HG02938 (cell line): ENCODE data around the gene NHLRC4.
"Not testable (repeated sequence)": the region's sequence is repeated elsewhere in the genome, so short reads cannot be mapped to it uniquely, and the experiment has no call there.

Experiments
- ATAC-seq: cut with Tn5 transposase; IDR thresholded peaks from one replicate; pipeline ENCODE4 v1.9.1; 2021; ENCODE audit warnings: mild to moderate bottlenecking, moderate library complexity; ENCODE audit not compliant: unreplicated experiment

Gene NHLRC4

DNA sequence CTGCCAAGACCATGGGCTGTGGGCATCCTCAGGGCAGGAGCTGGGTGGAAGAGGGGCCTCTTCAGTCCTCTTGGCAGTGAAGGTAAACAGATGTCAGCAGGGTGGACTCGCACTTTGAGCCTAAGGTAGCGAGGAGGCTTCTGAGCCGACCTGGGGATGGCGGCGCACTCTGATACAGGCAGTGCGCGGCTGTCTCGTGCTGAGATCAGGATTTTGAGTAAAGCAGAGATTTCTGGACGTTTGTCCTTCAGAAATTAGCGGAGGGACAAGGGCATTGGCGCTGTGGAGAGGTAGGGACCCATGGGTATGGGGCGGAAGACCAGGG, 29.9 kb downstream of the NHLRC4 start:
- no peak for ATAC-seq

- not testable (repeated sequence) for ATAC-seq
Measured at GRCh38 chr16:597655-598054, 30.9 kb downstream of the NHLRC4 start.

GRCh38 chr16:598823-599739, 32.3 kb downstream of the NHLRC4 start:
- no peak for ATAC-seq

- no peak for ATAC-seq
Measured at GRCh38 chr16:600781-601180, 34.0 kb downstream of the NHLRC4 start.

DNA sequence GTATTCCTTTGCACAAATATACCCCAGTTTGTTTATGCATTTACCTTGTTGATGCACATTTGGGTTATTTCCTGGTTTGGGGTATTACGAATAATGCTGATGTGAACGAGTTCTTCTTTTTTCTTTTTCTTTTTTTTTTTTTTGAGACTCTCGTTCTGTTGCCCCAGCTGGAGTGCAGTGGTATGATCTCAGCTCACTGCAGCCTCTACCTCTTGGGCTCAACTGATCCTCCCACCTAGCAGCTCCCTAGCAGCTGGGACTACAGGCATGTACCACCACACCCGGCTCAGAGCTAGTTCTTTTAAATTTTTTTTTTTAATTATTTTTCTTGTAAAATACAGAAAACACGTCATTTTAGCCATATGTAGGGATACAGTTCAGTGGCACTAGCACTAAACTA, 37.1 kb downstream of the NHLRC4 start:
- ATAC-seq = no peak

- ATAC-seq = no peak
Measured at GRCh38 chr16:606656-607307, 40.0 kb downstream of the NHLRC4 start.

- ATAC-seq = no peak
Measured at GRCh38 chr16:608019-608418, 41.2 kb downstream of the NHLRC4 start.

DNA sequence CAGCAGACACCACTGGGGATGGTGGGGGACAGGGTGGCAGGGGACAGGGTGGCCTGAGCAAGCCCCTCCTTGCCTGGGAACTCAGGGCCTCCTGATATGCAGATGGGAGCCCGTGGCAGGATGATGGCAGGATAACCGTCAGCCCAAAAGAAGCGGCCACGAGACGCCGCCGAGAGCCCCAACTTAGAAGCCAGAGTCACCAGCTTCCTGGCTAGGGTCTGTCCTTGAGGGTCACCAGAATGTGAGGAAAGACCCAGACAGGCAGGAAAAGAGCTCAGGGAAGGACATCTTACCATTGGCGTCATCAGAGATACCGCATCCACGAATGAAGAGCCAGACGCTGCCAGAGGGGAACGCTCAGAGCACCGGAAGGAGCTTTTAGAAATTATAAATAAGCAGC, 42.5 kb downstream of the NHLRC4 start:
- ATAC-seq = no peak

DNA sequence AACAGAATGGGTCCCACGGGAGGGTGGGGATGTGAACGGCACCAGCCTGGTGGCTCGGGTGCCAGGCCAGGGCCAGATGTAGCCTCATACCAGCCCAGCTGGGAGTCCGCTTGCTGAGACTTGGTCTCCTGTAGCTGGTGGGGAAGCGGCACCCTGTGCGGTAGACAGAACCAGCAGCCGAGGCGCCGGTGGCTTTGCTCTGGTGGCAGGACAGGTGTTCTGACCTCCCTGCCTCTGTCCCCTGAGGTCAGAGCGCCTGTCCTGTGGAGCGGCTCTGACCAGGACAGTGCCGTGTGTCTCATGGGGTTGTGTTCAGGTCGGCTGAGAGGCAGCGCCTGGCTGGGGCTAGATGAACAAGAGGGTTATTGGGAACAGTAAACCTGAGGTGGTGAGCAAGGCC, 43.2 kb downstream of the NHLRC4 start:
- no peak for ATAC-seq

- no peak for ATAC-seq
Measured at GRCh38 chr16:610513-611381, 43.9 kb downstream of the NHLRC4 start.

DNA sequence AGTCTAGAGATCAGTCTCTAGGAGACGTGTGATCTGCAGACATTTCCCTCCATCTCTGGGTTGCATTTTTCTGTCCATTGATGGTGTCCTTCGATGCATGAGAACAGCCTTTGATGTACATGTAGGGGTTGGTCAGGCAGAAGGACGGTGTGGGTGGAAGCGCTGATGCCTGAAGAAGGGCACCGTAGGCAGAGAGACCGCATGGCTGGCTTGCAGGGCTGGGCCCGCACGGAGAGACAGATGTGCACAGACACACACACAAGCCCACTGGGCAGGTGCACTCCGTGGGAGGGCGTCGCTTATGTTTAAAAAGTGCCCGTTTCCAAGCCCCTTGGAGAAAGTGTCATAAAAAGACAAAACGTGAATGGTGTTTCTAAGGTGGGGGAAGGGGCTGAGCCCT, 48.3 kb downstream of the NHLRC4 start:
- ATAC-seq = no peak

DNA sequence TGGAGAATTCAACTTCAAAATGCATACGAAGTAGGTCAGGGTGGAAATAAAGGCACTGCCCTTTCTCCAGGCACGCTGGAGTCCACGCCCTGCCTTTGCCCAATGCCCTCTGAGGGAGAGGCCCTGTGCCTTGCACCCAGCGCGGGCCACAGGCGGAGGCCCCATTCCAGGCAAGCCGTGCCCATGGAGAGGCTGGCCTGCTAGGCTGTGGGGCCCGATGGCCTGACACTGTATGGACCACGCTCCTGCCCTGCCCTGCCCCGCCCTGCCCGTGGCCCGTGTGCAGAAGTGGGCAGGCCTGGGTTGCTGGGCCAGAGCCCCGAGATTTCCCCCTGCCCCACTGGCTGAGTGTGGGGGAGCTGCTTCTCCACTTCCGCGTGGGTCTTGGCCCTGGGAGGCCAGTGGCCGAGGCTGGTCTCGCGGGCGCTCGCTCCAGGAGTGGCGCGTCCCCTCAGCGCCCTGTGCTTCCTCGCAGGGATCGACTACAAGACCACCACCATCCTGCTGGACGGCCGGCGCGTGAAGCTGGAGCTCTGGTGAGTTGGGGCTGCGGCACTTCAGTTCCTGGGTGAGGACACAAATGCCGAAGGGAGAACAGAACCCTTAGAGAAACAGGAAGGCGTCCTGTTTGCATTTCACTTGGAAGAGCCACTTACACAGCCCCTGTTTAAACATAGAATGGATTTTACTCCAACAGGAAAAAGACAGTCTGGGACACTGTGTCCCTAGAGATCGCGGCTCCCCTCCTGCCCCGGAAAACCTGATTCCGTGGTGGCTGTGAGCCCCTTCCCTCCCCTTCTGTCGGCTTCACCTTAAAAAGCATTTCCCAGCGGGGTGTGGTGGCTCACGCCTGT, 50.2 kb downstream of the NHLRC4 start:
- no peak for ATAC-seq

- ATAC-seq = no peak
Measured at GRCh38 chr16:617855-618254, 51.0 kb downstream of the NHLRC4 start.
